GM04504 (cell line): ENCODE measurements around the gene HEXIM2.

ENCODE experiments used
- DNase-seq: peaks from one replicate; pipeline ENCODE4 v3.0.0-alpha.2; 2012; ENCODE audit warnings: low read depth

The HEXIM2 gene

GRCh38 chr17:45170280-45170930, 8.7 kb downstream of the HEXIM2 start:
- DNase-seq = no peak

DNA sequence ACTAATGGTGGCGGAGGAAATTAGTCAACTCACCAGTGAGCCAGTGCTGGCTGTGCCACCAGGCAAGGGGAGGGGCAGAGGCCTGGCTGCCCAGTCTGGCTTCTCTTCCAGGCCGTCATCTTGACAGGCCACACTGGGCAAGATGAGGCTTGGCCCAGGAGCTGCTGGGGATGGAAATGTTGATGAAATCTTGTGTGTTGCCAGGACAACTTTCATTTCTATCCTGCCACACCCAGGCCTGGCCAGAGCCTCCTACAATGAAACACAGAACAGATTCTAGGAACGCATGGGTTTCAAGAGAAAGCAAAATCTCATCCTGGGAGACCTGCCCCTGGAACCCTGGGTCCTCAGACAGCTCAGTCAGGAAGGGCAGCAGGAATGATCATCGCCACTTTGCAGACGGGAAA, 9.3 kb downstream of the HEXIM2 start:
- peak; percentile 82 for DNase-seq

GRCh38 chr17:45171338-45172231, 9.9 kb downstream of the HEXIM2 start:
- no peak for DNase-seq

- DNase-seq = no peak
Observed at GRCh38 chr17:45172232-45172540, 10.5 kb downstream of the HEXIM2 start.

GRCh38 chr17:45172541-45173286, 11.0 kb downstream of the HEXIM2 start:
- no peak for DNase-seq

DNA sequence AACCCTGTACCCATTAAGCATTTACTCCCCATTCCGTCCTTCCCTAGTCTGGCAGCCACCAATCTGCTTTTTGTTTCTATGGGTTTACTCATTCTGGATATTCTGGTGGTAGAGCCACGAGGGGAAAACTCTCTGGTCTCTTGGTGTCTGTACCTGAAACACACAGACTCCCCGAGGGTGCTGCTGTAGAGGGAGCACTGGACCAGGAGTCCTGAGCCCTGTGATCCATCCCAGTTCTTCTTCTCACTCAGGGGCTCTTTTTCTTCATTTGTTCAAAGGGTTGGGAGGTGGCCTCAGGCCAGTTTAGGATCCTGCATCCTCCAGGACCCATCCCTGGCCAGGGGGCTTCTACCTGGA, 14.1 kb downstream of the HEXIM2 start:
- no peak for DNase-seq

- DNase-seq = no peak
Observed at GRCh38 chr17:45177563-45177962, 15.9 kb downstream of the HEXIM2 start.

DNA sequence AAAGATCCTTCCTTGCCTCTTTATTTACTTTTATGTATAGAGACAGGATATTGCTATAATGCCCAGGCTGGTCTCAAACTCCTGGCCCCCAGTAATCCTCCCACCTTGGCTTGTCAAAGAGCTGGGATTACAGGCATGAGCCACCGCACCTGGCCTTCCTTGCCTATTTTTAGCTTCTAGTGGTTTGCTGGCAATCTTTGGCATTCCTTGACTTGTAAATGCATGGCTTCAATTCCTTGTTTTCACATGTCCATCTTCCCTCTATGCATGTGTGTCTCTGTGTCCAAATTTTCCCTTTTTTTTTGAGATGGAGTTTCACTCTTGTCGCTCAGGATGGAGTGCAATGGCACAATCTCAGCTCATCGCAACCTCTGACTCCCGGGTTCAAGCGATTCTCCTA, 22.5 kb downstream of the HEXIM2 start:
- DNase-seq = no peak

GRCh38 chr17:45186801-45187354, 25.2 kb downstream of the HEXIM2 start:
- no peak for DNase-seq

GRCh38 chr17:45189009-45189408, 27.3 kb downstream of the HEXIM2 start:
- no peak for DNase-seq

GRCh38 chr17:45190503-45191255, 29.0 kb downstream of the HEXIM2 start:
- no peak for DNase-seq

DNA sequence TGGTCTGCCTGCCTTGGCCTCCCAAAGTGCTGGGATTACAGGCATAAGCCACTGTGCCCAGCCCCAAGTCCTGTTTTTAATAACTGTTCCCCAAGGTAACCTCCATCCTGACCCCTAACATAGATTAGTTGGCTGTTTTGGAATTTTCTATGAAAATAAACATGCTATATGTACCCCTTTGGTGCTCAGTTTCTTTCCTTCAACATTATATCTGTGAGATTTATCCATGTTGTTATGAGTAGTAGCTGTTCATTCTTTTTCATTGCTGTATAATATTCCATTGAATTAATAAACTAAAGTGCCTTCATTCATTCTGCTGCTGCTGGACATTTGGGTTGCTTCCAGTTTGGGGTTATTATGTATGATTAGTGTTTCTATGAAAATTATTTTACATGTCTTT, 33.7 kb downstream of the HEXIM2 start:
- no peak for DNase-seq

DNA sequence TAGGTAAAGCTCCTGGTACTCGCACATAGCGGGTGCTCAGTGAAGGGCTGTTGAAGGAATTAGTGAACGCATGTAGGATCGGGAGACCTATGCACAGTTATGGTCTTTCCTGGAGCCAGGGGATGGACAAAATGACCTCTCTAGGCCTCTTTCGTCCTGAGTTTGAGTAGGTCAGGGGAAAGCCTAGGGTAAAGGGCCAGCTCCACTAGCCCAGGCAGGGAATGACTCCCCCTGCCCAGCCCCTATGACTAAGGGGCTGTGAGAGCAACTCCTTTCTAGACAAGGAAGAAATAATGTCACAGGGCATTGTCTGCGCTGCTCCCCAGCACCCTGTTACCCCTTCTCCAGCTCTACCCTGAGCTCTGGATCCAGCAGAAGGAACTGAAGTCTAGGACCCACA, 35.4 kb downstream of the HEXIM2 start:
- DNase-seq = no peak

GRCh38 chr17:45197555-45198334, 36.1 kb downstream of the HEXIM2 start:
- peak; percentile 78 for DNase-seq

DNA sequence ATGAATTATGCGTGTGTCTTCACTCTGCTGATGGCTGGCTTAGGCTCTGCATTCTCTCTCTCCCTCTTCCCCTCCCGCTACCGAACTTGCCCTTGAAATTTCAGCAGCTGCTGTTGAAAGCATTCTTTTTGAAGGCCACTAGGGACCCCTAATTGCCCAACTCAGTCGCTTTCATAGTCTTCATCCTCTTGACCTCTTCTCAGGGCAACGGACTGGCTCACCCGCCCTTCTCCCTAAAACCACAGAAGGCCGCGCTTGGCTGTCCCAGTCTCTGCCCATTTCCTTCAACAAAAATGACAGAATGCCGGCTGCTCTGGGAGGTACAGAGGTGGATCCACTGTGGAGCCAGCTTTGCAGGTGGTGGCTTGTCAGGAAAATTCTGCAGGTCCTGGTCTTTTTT, 39.0 kb downstream of the HEXIM2 start:
- no peak for DNase-seq

- no peak for DNase-seq
Observed at GRCh38 chr17:45201457-45201856, 39.8 kb downstream of the HEXIM2 start.

DNA sequence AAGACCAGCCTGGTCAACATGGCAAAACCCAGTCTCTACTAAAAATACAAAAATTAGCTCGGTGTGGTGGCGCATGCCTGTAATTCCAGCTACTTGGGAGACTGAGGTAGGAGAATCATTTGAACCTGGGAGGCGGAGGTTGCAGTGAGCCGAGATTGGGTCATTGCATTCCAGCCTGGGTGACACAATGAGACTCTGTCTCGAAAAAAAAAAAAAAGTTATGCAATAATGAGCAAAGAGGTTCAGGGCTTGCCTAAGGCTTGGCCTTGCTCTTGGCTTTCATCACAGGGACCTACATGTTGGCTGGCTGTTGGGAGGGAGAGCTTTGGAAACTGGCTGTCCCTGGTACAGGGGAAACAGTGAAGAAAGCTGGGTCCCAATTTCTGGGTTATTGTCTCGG, 40.2 kb downstream of the HEXIM2 start:
- DNase-seq = peak; percentile 29

DNA sequence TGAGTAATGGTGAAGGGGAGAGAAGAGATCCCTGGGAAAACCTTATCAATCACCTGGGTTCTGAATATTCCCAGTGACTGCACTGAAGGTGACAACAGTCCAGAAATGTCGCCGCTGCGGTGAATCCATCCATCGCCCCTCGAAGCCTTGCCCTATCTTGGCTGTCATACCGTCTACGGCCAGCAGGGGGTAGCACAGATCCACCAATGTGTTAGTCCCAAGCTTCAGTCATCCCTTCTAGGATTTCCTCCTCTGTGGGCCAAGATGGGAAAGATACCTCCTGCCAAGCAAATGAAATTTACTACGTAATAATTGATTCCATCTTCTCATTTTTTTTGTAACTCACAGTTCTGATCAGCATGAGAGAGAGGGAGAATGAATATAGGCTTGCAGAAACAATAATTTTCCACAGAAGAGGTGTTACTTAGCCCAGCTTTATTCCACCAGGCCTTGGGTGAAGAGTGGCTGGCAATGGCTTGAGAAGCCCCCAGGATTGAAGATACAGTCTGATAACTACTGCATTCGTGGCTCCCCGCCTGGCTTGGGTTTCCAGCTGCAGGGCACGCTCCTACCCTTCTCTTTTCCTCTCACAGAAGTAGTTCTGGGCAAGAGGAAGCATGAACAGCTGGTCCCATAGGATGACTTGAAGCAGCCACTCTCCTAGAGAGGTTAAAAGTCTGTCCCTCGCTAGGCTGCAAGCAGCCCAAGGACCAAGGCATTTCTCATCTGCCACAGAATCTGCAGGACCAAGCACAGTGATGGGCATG, 57.4 kb downstream of the HEXIM2 start:
- DNase-seq = peak; percentile 75
